Thyroid gland (tissue), 4 donors: ENCODE results near the gene NEURL1.

Experiments used
- CTCF ChIP-seq, 6 experiments: fragments of 200-600 bp in 3 of 6; fragments of 450-650 bp in 3 of 6; sonication (generic) in 3 of 6; IDR thresholded peaks; one replicate each; pipeline ENCODE4 v1.5.1; 2016 to 2019; ENCODE audit warnings: antibody characterized with exemption in 6 of 6, mild to moderate bottlenecking in 2 of 6, inconsistent platforms in 1 of 6, moderate library complexity in 1 of 6
- POLR2A ChIP-seq, 2 donors: fragments of 450-650 bp; IDR thresholded peaks; one replicate each; pipeline ENCODE4 v1.6.1; 2017; ENCODE audit warnings: antibody characterized with exemption in 2 of 2, mild to moderate bottlenecking in 2 of 2, moderate library complexity in 1 of 2

GRCh38 chr10:103620352-103620740 is 126.8 kb downstream of the NEURL1 start:
- TF ChIP-seq CTCF (IDR thresholded peaks at IDR 0.05) (no peak), POLR2A (IDR thresholded peaks at IDR 0.05) (no peak)
